Uterus (tissue), 2 donors: ENCODE data around the gene SNRPE.

Experiments used
- CTCF ChIP-seq, 4 experiments: fragments of 200-600 bp in 2 of 4; fragments of 450-650 bp in 2 of 4; sonication (generic) in 2 of 4; IDR thresholded peaks; one replicate each; pipeline ENCODE4 v1.5.1; 2016 to 2019; ENCODE audit warnings: antibody characterized with exemption in 4 of 4, mild to moderate bottlenecking in 2 of 4, moderate library complexity in 1 of 4
- POLR2A ChIP-seq, 2 donors: fragments of 450-650 bp; IDR thresholded peaks; one replicate each; pipeline ENCODE4 v1.6.1; 2016; ENCODE audit warnings: antibody characterized with exemption in 2 of 2, mild to moderate bottlenecking in 1 of 2, moderate library complexity in 1 of 2

GRCh38 chr1:203867802-203868201, 6.4 kb downstream of the SNRPE start:
- TF ChIP-seq CTCF (IDR thresholded peaks at IDR 0.05), result no peak
- no peak for TF ChIP-seq POLR2A (IDR thresholded peaks at IDR 0.05)
